B cell (primary cell): ENCODE data around the gene TXK. TPM values are rescaled to one million over a fixed set of nuclear protein-coding genes. Genes with fewer than 3 reads are reported as not detected.
A peak's percentile ranks its signal among the peaks of the same experiment; 100 is the strongest.

Experiments used
- ATAC-seq: fragments of 200-7000 bp; cut with Tn5 transposase; one replicate; pipeline ENCODE4 v1.10.0; 2021; ENCODE audit warnings: low read depth, mild to moderate bottlenecking, moderate number of reproducible peaks, moderate library complexity
- CTCF ChIA-PET: fragments of 350-600 bp; sonication (Branson Sonifier 250); formaldehyde crosslinking; loops from one replicate; lab custom pipeline; 2021; ENCODE audit warnings: antibody characterized with exemption, inconsistent platforms; lab: Charles Lee
- POLR2A ChIA-PET: fragments of 350-600 bp; sonication (Branson Sonifier 250); formaldehyde crosslinking; loops from one replicate; lab custom pipeline; 2021; ENCODE audit warnings: antibody characterized with exemption; lab: Charles Lee
- DNase-seq: peaks from one replicate; pipeline ENCODE4 v3.0.0; 2013
- H2AFZ ChIP-seq: 2 replicates; pipeline ENCODE4 v1.6.1; 2012; ENCODE audit warnings: mild to moderate bottlenecking, low read depth, low read length; ENCODE audit not compliant: insufficient read depth, poor library complexity, severe bottlenecking
- H3K27ac ChIP-seq, 2 donors: 1 replicate in 1 of 2; 2 replicates in 1 of 2; pipeline ENCODE4 v1.5.1; 2012 to 2013; ENCODE audit warnings: low read length in 2 of 2, mild to moderate bottlenecking in 2 of 2, moderate library complexity in 1 of 2
- H3K27me3 ChIP-seq, 4 experiments: fragments of 200-600 bp in 1 of 4; sonication (generic) in 1 of 4; replicated peaks in 1 of 4; 1 replicate in 2 of 4; 2 replicates in 2 of 4; pipeline versions ENCODE4 v1.6.1 to v1.7.0; 2013 to 2016; ENCODE audit warnings: low read length in 3 of 4, mild to moderate bottlenecking in 2 of 4, mixed read lengths in 1 of 4, moderate library complexity in 1 of 4; ENCODE audit not compliant: insufficient read depth in 4 of 4, control insufficient read depth in 3 of 4; ENCODE audit errors: control extremely low read depth in 1 of 4
- H3K36me3 ChIP-seq, 2 experiments: replicated peaks in 1 of 2; 1 replicate in 1 of 2; 2 replicates in 1 of 2; pipeline versions ENCODE4 v1.6.1 to v1.7.1; 2013; ENCODE audit warnings: low read length in 1 of 2; ENCODE audit not compliant: insufficient read depth in 2 of 2, control insufficient read depth in 1 of 2; ENCODE audit errors: control extremely low read depth in 1 of 2, extremely low read depth in 1 of 2
- H3K4me1 ChIP-seq, 2 donors: fragments of 200-600 bp in 1 of 2; sonication (generic) in 1 of 2; 1 replicate in 1 of 2; 2 replicates in 1 of 2; pipeline versions ENCODE4 v1.5.1 to v1.6.1; 2013 to 2017; ENCODE audit warnings: low read length in 2 of 2; ENCODE audit not compliant: control insufficient read depth in 2 of 2, insufficient read depth in 2 of 2
- H3K4me2 ChIP-seq: replicated peaks from 2 replicates; pipeline ENCODE3; 2012; ENCODE audit warnings: mild to moderate bottlenecking, low read depth, low read length; ENCODE audit not compliant: poor library complexity, severe bottlenecking
- H3K4me3 ChIP-seq, 5 experiments: fragments of 200-600 bp in 1 of 5; sonication (generic) in 1 of 5; 1 replicate in 3 of 5; 2 replicates in 2 of 5; pipeline versions ENCODE4 v1.5.1 to v1.7.0; 2011 to 2016; ENCODE audit warnings: low read length in 4 of 5, mild to moderate bottlenecking in 4 of 5, low read depth in 2 of 5, control low read depth in 1 of 5, moderate library complexity in 1 of 5; ENCODE audit not compliant: insufficient read depth in 1 of 5; ENCODE audit errors: control extremely low read depth in 1 of 5, extremely low read depth in 1 of 5
- H3K79me2 ChIP-seq: fragments of 200-600 bp; sonication (generic); one replicate; pipeline ENCODE4 v1.6.0; 2016; ENCODE audit warnings: low read length; ENCODE audit not compliant: control insufficient read depth, insufficient read depth
- H3K9ac ChIP-seq: fragments of 200-600 bp; sonication (generic); 2 replicates; pipeline ENCODE4 v1.6.1; 2017; ENCODE audit warnings: mild to moderate bottlenecking, low read length, moderate library complexity
- H3K9me3 ChIP-seq, 3 donors: one replicate each; pipeline versions ENCODE4 v1.6.1 to v1.7.1; 2013; ENCODE audit warnings: low read length in 2 of 3; ENCODE audit not compliant: control insufficient read depth in 2 of 3, insufficient read depth in 1 of 3; ENCODE audit errors: control extremely low read depth in 1 of 3
- H4K20me1 ChIP-seq: 2 replicates; pipeline ENCODE4 v1.6.0; 2012; ENCODE audit warnings: mild to moderate bottlenecking, low read length; ENCODE audit not compliant: insufficient read depth, control insufficient read depth, poor library complexity, severe bottlenecking
- H3K27ac Mint-ChIP-seq: one replicate; pipeline ENCODE4 v1.8.0; 2021; ENCODE audit warnings: mixed read lengths
- H3K27me3 Mint-ChIP-seq: one replicate; pipeline ENCODE4 v1.8.0; 2021; ENCODE audit warnings: mixed read lengths
- H3K4me1 Mint-ChIP-seq: one replicate; pipeline ENCODE4 v1.8.0; 2021; ENCODE audit warnings: mixed read lengths
- H3K4me3 Mint-ChIP-seq: one replicate; pipeline ENCODE4 v1.8.0; 2021; ENCODE audit warnings: mixed read lengths
- H3K9me3 Mint-ChIP-seq: one replicate; pipeline ENCODE4 v1.8.0; 2022; ENCODE audit warnings: mixed read lengths; ENCODE audit not compliant: insufficient read depth
- EZH2 ChIP-seq: IDR thresholded peaks from 2 replicates; pipeline ENCODE4 v1.6.1; 2012; ENCODE audit warnings: borderline replicate concordance, low read depth, mild to moderate bottlenecking, moderate library complexity, low read length; ENCODE audit not compliant: insufficient read depth, poor library complexity, severe bottlenecking
- WGBS: methylation state at CpG from one replicate; pipeline ENCODE4 v1.1.5; 2013; ENCODE audit warnings: missing lambda C conversion rate; ENCODE audit not compliant: insufficient coverage; 5-methylcytosine and 5-hydroxymethylcytosine counted together
- intact Hi-C: fragments of 100-400 bp; cut with micrococcal nuclease; formaldehyde crosslinking; loops from one replicate; pipeline ENCODE4 v1.10.0; 2022
- polyA plus RNA-seq: library from polyadenylated mRNA; depleted of rRNA; stranded (reverse); fragments of >200 nt; gene quantifications from 2 replicates; pipeline ENCODE4 v1.2.3, GENCODE V29; 2012
- total RNA-seq, 2 donors: library from RNA; stranded (reverse); fragments of 120-200 nt in 1 of 2; gene quantifications; 1 replicate in 1 of 2; 2 replicates in 1 of 2; pipeline versions ENCODE4 v1.2.3 to v1.2.4, GENCODE V29; 2013 to 2022
- TF ChIP-seq, protein P1 (sequence below): fragments of 200-600 bp; IDR thresholded peaks from one replicate; pipeline ENCODE4 v1.8.0; 2022; ENCODE audit warnings: antibody characterized with exemption, mild to moderate bottlenecking

Gene TXK
- total and polyA plus RNA-seq, 2 donors (not counting 1 experiment from before 2014, with no cell fraction given), result 0.79 to 1.1 TPM

DNA sequence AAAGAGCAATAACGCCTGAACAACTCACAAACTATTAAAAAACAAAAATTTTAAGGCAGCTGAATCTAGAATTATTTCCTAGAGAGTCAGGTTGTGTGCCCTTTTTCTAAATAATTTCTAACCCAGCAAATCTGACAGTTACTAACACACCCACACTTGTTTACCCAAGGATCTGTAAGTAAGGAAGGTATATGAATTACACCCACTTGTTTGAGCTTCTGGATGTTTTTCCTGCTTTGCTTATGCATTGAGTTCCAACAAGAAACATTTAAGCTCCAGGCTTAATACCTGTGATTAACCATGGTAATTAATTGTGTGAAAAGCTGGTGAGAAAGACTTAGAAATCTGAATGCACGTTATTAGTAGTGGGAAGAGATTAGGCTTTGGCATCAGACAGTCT, 115.9 kb downstream of the TXK start:
- H3K4me2 ChIP-seq, result no peak overlapping the region
- intact Hi-C loops, result loop anchor here (5.0 kb wide), 1 partner anchor 69 kb away; no protein-coding TSS in a partner anchor

DNA sequence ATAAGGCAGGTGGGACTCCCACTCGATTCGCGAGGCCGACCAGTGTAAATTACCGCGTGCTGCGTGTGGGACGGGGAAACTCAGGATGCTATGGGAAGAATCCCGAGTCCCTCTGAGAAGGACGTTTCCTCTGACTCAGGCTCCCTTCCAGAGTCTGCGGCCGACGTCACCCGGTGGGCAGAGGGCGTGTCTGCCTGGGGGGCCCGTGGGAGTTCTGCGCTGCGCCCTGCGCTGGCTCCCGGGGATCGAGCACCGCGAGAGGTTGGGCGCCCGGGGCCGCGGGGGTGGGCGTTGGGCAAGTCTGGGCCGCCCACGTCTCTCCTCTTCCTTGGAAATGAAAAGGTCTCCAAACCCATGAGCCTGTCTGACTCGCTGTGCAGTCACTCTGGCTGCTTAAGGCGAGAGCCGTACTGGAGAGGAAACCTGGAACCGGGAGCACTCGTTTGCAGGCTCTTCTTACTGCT, 116.9 kb downstream of the TXK start:
- H3K9ac ChIP-seq, result peak overlapping the region; percentile 73
- H3K4me1 ChIP-seq, result peaks cover 15 to 18% of the 10 kb centered on the region in 2 donors
- TF ChIP-seq EZH2, result no peak
- TF ChIP-seq, protein P1, sequence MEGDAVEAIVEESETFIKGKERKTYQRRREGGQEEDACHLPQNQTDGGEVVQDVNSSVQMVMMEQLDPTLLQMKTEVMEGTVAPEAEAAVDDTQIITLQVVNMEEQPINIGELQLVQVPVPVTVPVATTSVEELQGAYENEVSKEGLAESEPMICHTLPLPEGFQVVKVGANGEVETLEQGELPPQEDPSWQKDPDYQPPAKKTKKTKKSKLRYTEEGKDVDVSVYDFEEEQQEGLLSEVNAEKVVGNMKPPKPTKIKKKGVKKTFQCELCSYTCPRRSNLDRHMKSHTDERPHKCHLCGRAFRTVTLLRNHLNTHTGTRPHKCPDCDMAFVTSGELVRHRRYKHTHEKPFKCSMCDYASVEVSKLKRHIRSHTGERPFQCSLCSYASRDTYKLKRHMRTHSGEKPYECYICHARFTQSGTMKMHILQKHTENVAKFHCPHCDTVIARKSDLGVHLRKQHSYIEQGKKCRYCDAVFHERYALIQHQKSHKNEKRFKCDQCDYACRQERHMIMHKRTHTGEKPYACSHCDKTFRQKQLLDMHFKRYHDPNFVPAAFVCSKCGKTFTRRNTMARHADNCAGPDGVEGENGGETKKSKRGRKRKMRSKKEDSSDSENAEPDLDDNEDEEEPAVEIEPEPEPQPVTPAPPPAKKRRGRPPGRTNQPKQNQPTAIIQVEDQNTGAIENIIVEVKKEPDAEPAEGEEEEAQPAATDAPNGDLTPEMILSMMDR, result no peak
- no peaks in the 10 kb centered on the region for H3K79me2 ChIP-seq
- WGBS, result 2% methylated on average over 35 of the region's 35 CpGs
- DNase-seq, result no peak
- no peak overlapping the region for H3K27ac Mint-ChIP-seq
- H3K27me3 ChIP-seq, result peaks cover 2 to 49% (median 29%) of the 10 kb centered on the region in 4 experiments
- peaks cover 5% of the 10 kb centered on the region for H4K20me1 ChIP-seq
- intact Hi-C loops, result loop anchor here (2.0 to 5.0 kb wide), 2 partner anchors 20 to 70 kb away; no protein-coding TSS in a partner anchor
- H3K4me2 ChIP-seq, result peak overlapping the region; percentile 93
- peaks cover 45% of the 10 kb centered on the region for H3K27me3 Mint-ChIP-seq
- CTCF ChIA-PET, result interaction anchor here (1.0 to 3.8 kb wide), 4 partner anchors 8 to 70 kb away, joined by 3 to 19 read pairs (median 10); no protein-coding TSS in a partner anchor
- peak overlapping the region; percentile 41 to 80 (median 66) for H3K4me3 ChIP-seq
- no peaks in the 10 kb centered on the region for H3K36me3 ChIP-seq
- POLR2A ChIA-PET, result no interaction called here
- peaks cover 0 to 1% (median 0%) of the 10 kb centered on the region in 3 donors for H3K9me3 ChIP-seq
- H3K9me3 Mint-ChIP-seq, result no peaks in the 10 kb centered on the region
- peak overlapping the region; percentile 89 for H3K4me3 Mint-ChIP-seq
- H3K27ac ChIP-seq, result no peak overlapping the region
- H3K4me1 Mint-ChIP-seq, result peaks cover 15% of the 10 kb centered on the region
- H2AFZ ChIP-seq, result peak overlapping the region; percentile 78
- ATAC-seq, result peak; percentile 5

More for the DNA sequence above, 115.9 kb downstream of the TXK start:
- H3K36me3 ChIP-seq, result no peaks in the 10 kb centered on the region
- H3K79me2 ChIP-seq, result no peaks in the 10 kb centered on the region
- 83% methylated on average over 1 of the region's 2 CpGs for WGBS
- H3K9me3 ChIP-seq, result peaks cover 0 to 1% (median 0%) of the 10 kb centered on the region in 3 donors
- no peak overlapping the region for H3K27ac Mint-ChIP-seq
- H4K20me1 ChIP-seq, result peaks cover 5% of the 10 kb centered on the region
- ATAC-seq (no peak), DNase-seq (no peak)
- no peak overlapping the region for H3K9ac ChIP-seq
- H3K4me3 Mint-ChIP-seq, result no peak overlapping the region
- POLR2A ChIA-PET, result no interaction called here
- H3K27ac ChIP-seq, result no peak overlapping the region
- TF ChIP-seq, protein P1, result no peak
- TF ChIP-seq EZH2, result no peak
- H3K27me3 ChIP-seq, result peaks cover 2 to 53% (median 26%) of the 10 kb centered on the region in 4 experiments
- H3K4me1 ChIP-seq, result peaks cover 15 to 18% of the 10 kb centered on the region in 2 donors
- CTCF ChIA-PET, result interaction anchor here (0.8 to 3.8 kb wide), 6 partner anchors 10 to 69 kb away, joined by 3 to 19 read pairs (median 4); no protein-coding TSS in a partner anchor
- H2AFZ ChIP-seq, result no peak overlapping the region
- peaks cover 15% of the 10 kb centered on the region for H3K4me1 Mint-ChIP-seq
- H3K27me3 Mint-ChIP-seq, result peaks cover 45% of the 10 kb centered on the region
- H3K9me3 Mint-ChIP-seq, result no peaks in the 10 kb centered on the region
- H3K4me3 ChIP-seq, result no peak overlapping the region
